Measurements from ENCODE around the gene ZKSCAN1.
A peak's percentile ranks its signal among the peaks of the same experiment; 100 is the strongest.

ZKSCAN1 gene

DNA sequence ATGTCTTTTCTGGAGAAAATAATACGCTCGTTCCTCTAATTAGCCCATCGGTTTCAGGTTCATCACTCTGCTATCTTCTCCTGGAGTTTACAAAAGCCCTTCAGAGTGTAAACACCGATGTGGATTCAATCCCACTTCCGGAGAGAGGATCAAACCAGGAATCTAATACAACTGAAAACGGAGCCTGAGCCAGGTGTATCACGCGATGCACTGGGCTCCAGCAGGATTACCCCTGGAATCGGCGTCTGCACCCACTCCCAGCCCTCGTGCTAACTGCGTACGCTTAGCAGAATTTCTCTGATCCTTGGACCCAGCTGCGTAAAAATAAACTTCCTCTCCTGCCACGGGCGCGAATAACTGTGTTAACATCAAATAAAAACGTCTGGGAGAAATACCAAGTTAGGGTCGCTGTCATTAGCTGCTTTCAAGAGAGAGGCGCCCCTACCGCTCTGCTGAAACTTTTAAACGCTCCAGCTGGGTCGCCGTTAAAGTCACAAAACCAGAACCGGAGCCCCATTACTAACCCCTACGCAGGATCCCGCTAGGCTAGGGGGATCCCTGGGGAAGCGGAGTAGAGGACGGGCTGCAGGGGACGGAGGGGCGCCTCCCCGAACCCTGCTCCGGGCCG is 65.6 kb downstream of the ZKSCAN1 start:
- no peak for DNase-seq (ENCODE audit: low read depth)

- DNase-seq (ENCODE audit: low read depth), result peak; percentile 95
Observed at GRCh38 chr7:100081535-100082102, 66.2 kb downstream of the ZKSCAN1 start, which contains the start of gene ZNF3. ZNF3 (minus strand) TSS chr7:100081723; CDS start chr7:100077357, 4,366 bp downstream.

DNA sequence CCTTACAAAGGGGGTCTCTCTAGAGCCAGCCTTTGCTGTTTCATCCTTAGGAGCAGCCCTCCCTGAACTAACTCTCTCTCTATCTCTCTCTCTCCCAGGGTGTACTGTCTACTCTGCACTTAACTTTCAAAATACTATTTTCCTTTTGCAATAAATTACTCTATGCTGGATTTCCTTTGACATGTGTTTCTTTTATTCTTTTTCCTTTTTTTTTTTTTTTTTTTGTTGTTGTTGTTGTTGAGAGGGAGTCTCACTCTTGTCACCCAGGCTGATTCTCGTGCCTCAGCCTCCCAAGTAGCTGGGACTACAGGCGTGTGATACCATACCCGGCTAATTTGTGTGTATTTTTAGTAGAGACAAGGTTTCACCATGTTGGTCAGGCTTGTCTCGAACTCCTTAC is 67.6 kb downstream of the ZKSCAN1 start:
- no peak for DNase-seq (ENCODE audit: low read depth)

DNA sequence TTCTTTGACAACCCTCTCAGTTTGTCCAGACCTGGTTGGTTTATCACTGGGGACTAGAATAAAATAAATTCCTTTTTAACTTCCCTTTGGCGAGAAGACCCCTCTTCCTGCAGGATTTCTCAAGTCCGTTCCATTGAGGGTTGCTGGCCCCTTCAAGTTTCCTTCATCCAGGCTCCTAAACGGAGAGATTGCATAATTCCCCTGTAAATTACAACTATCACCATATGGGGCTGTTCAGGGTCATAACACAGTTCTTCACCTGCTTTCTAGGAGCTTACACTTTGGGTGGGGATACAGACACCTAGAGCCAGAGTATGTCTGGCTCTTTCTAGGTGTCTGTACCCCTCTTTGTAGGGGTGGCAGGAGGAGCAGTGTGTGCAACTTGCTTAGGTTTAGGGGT is 70.1 kb downstream of the ZKSCAN1 start:
- no peak for DNase-seq (ENCODE audit: low read depth)

DNA sequence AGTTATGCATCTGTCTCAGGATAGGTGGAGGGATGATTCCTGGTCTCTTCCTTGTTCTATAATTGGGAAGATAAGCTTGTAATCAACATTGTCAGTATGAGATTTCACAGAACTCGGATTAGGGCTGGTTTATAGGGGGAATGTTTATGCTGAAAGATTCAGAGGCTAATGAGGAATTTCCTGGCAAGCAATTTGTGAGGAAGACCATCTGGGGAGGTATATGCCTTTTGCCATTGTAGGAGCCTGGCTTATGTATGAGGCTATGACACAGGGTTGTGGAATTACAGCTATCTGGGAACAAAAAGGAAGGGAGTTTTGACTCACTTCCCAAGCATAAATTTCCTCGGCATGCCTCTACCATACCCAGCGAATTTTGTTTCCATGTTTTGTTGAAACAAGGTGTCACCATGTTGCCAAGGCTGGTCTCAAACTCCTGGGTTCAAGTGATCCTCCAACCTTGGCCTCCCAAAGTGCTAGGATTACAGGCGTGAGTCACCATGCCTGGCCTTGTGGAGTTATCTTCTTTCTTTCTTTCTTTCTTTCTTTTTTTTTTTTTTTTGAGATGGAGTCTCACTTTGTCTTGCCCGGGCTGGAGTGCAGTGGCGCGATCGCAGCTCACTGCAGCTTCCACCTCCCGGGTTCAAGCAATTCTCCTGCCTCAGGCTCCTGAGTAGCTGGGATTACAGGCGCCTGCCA is 71.8 kb downstream of the ZKSCAN1 start:
- DNase-seq (ENCODE audit: low read depth), result no peak

GRCh38 chr7:100088095-100088620 is 72.8 kb downstream of the ZKSCAN1 start:
- no peak for DNase-seq (ENCODE audit: low read depth)

- peak; percentile 67 for DNase-seq (ENCODE audit: low read depth)
Observed at GRCh38 chr7:100088621-100089457, 73.4 kb downstream of the ZKSCAN1 start, which contains the start of gene COPS6. COPS6 (plus strand) TSS chr7:100088969; CDS start chr7:100088991, 22 bp downstream.

- no peak for DNase-seq (ENCODE audit: low read depth)
Observed at GRCh38 chr7:100089458-100090196, 74.2 kb downstream of the ZKSCAN1 start.

DNA sequence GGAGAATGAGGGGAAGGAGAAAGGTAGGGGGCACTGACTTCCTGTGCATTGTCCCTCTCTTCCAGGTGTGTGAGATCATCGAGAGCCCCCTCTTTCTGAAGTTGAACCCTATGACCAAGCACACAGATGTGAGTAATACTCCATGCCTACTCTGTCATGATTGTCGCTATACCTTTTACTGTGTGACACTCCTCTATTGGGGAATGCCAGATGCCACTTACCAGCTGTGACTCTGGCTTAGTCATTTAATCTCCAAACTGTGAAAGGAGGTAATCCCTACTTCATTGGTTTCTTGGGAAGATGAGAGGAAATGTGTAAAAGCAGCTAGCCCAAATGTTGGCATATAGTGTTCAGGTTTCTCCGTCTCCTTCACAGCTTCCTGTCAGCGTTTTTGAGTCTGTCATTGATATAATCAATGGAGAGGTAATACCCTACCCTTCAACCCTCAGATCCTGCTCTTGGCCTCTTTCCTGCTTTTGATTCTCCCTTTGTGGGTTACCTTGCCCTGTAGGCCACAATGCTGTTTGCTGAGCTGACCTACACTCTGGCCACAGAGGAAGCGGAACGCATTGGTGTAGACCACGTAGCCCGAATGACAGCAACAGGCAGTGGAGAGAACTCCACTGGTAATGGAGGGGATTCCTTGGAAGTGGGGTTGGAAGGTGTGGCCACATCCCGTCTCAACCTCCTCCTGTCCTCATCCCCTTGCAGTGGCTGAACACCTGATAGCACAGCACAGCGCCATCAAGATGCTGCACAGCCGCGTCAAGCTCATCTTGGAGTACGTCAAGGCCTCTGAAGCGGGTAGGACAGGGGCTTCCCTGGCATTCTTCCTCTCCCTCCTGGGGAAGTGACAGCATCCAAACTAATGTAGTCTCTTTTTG is 75.4 kb downstream of the ZKSCAN1 start:
- DNase-seq (ENCODE audit: low read depth), result no peak

Data from stimulated activated CD8-positive, alpha-beta memory T cell treated with anti-CD3 and anti-CD28 coated beads, Interleukin-15, amount 100 ng/mL, for 1 hour (primary cell).